Muscle of leg (tissue), 16 donors: ENCODE data around the gene ADAMTS12. TPM values are rescaled to one million over a fixed set of nuclear protein-coding genes. Genes with fewer than 3 reads are reported as not detected.

Experiments used
- DNase-seq: peaks from one replicate; pipeline ENCODE4 v3.0.0; 2013
- H3K27ac ChIP-seq: one replicate; pipeline ENCODE4 v1.5.1; 2013; ENCODE audit warnings: mild to moderate bottlenecking, low read length, control low read depth
- H3K27me3 ChIP-seq: one replicate; pipeline ENCODE4 v1.6.1; 2013; ENCODE audit warnings: low read length; ENCODE audit not compliant: control insufficient read depth, insufficient read depth
- H3K36me3 ChIP-seq: one replicate; pipeline ENCODE4 v1.6.1; 2013; ENCODE audit warnings: low read length; ENCODE audit not compliant: control insufficient read depth, insufficient read depth
- H3K4me1 ChIP-seq: one replicate; pipeline ENCODE4 v1.6.1; 2013; ENCODE audit warnings: low read length; ENCODE audit not compliant: control insufficient read depth, insufficient read depth
- H3K4me3 ChIP-seq: one replicate; pipeline ENCODE4 v1.5.1; 2013; ENCODE audit warnings: low read length, control low read depth
- H3K9me3 ChIP-seq: replicated peaks from 2 replicates; pipeline ENCODE4 v1.6.1; 2013; ENCODE audit warnings: low read depth, low read length; ENCODE audit not compliant: control insufficient read depth
- WGBS: methylation state at CpG from one replicate; pipeline ENCODE4 v1.1.5; 2013; ENCODE audit warnings: missing lambda C conversion rate; ENCODE audit not compliant: insufficient coverage; 5-methylcytosine and 5-hydroxymethylcytosine counted together
- long read RNA-seq, 11 donors: transcript quantifications; one replicate each; lab custom pipeline, GENCODE V29; 2026
- polyA plus RNA-seq, 8 donors: library from polyadenylated mRNA; unstranded; fragments of 120-200 nt; gene quantifications; one replicate each; pipeline versions ENCODE4 v1.2.1 to v1.2.3, GENCODE V29; 2013; ENCODE audit warnings: inconsistent platforms in 1 of 8, low replicate concordance in 1 of 8; ENCODE audit not compliant: insufficient read length in 8 of 8, insufficient read depth in 1 of 8
- total RNA-seq: library from RNA; stranded (reverse); fragments of 120-200 nt; gene quantifications from one replicate; pipeline ENCODE4 v1.2.4, GENCODE V29; 2013

Gene ADAMTS12
- total RNA-seq (23.9 TPM), polyA plus RNA-seq (10 to 100 TPM; 14.8 to 35.1 (median 22.7) TPM)
- long read RNA-seq, donor 1, partial matches to known transcripts, result 0 of 2 reads
- long read RNA-seq, donor 1, other reads (novel, unspliced or antisense), result 0 of 2 reads
- long read RNA-seq, donor 2, result 0 reads
- long read RNA-seq, donor 3, partial matches to known transcripts, result 0 of 1 reads
- long read RNA-seq, donor 3, other reads (novel, unspliced or antisense), result 0 of 1 reads
- long read RNA-seq, donor 4, result 0 reads
- long read RNA-seq, donor 5, partial matches to known transcripts, result 5 of 6 reads
- long read RNA-seq, donor 5, other reads (novel, unspliced or antisense), result 0 of 6 reads
- long read RNA-seq, donor 6, partial matches to known transcripts, result 0 of 3 reads
- long read RNA-seq, donor 6, other reads (novel, unspliced or antisense), result 0 of 3 reads
- long read RNA-seq, donor 7, partial matches to known transcripts, result 0 of 2 reads
- long read RNA-seq, donor 7, other reads (novel, unspliced or antisense), result 0 of 2 reads
- long read RNA-seq, donor 8, partial matches to known transcripts, result 5 of 9 reads
- long read RNA-seq, donor 8, other reads (novel, unspliced or antisense), result 0 of 9 reads
- long read RNA-seq, donor 9, partial matches to known transcripts, result 0 of 1 reads
- long read RNA-seq, donor 9, other reads (novel, unspliced or antisense), result 0 of 1 reads
- long read RNA-seq, donor 10, partial matches to known transcripts, result 0 of 3 reads
- long read RNA-seq, donor 10, other reads (novel, unspliced or antisense), result 0 of 3 reads
- long read RNA-seq, donor 11, partial matches to known transcripts, result 0 of 1 reads
- long read RNA-seq, donor 11, other reads (novel, unspliced or antisense), result 0 of 1 reads

- 0% methylated on average over 28 of the region's 45 CpGs for WGBS
- Histone ChIP-seq H3K36me3 (no peaks in the 10 kb centered on the region), H3K4me1 (peaks cover 13% of the 10 kb centered on the region), H3K9me3 (no peaks in the 10 kb centered on the region), H3K4me3 (peak within 1 kb of the TSS; percentile 55), H3K27me3 (peaks cover 6% of the 10 kb centered on the region), H3K27ac (peak within 1 kb of the TSS; percentile 80)
- DNase-seq, result peak; percentile 92
Measured at GRCh38 chr5:33891788-33892619, at the start of gene ADAMTS12. ADAMTS12 (minus strand) TSS chr5:33891990; CDS start chr5:33891856, 134 bp downstream.

- no CpG with 5 or more reads among the region's 5 CpGs for WGBS
- Histone ChIP-seq H3K27me3 (peaks cover 48% of the 10 kb centered on the region), H3K27ac (no peak overlapping the region)
Measured at GRCh38 chr5:33941090-33941489, 49.3 kb upstream of the ADAMTS12 start.

GRCh38 chr5:33939556-33940262 lies 47.9 kb upstream of the ADAMTS12 start:
- H3K36me3 ChIP-seq, result no peaks in the 10 kb centered on the region
- H3K4me1 ChIP-seq, result peaks cover 9% of the 10 kb centered on the region
- DNase-seq, result no peak
- 71% methylated on average over 1 of the region's 8 CpGs for WGBS
- no peak overlapping the region for H3K27ac ChIP-seq
- H3K9me3 ChIP-seq, result no peaks in the 10 kb centered on the region
- H3K27me3 ChIP-seq, result peaks cover 53% of the 10 kb centered on the region
- H3K4me3 ChIP-seq, result no peak overlapping the region

More at GRCh38 chr5:33941090-33941489, 49.3 kb upstream of the ADAMTS12 start:
- Histone ChIP-seq H3K4me3 (no peak overlapping the region), H3K36me3 (no peaks in the 10 kb centered on the region), H3K4me1 (peaks cover 8% of the 10 kb centered on the region), H3K9me3 (no peaks in the 10 kb centered on the region)
- DNase-seq, result no peak

DNA sequence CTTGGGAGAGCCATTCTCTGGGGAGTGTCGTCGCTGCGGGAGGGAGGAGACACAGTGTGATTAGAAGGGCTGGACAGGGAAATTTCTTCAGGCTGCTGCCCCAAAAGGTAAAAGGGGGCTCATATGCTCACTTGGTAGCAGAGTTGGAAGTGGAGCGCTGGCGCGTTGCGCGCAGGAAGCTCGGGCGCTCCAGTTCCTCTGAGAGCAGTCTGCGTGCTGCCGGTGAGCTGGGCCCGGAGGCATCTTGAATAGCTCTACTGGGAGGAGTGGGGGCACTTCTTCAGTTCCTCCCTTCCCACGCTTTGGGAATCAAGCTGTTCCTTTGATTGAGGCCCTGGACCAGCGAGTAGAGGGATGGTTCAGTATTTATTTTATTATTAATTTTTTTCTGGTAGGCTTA lies 47.1 kb upstream of the ADAMTS12 start:
- no peak for DNase-seq
- no peak overlapping the region for H3K27ac ChIP-seq

DNA sequence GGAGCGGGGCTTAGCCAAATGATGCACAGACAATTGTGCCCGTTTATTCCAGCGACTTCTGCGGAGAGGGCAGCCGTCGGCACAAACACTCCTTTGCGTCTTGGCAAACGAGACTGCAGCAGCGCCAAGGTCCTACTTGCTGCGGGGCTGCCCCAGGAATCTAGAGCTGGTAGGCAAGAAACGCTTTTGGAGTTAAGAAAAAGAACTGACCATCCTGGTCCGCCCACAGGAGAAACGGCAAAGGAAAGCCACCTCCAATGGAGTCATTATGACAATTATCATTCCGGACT lies 46.7 kb upstream of the ADAMTS12 start:
- Histone ChIP-seq H3K4me1 (peaks cover 9% of the 10 kb centered on the region), H3K9me3 (no peaks in the 10 kb centered on the region), H3K27me3 (peaks cover 53% of the 10 kb centered on the region), H3K4me3 (no peak overlapping the region), H3K36me3 (no peaks in the 10 kb centered on the region), H3K27ac (no peak overlapping the region)
- 36% methylated on average over 14 of the region's 14 CpGs for WGBS
- DNase-seq, result no peak

More for the DNA sequence above, 47.1 kb upstream of the ADAMTS12 start:
- no peaks in the 10 kb centered on the region for H3K9me3 ChIP-seq
- WGBS, result 19% methylated on average over 10 of the region's 15 CpGs
- H3K4me1 ChIP-seq, result peaks cover 9% of the 10 kb centered on the region
- H3K4me3 ChIP-seq, result no peak overlapping the region
- H3K27me3 ChIP-seq, result peaks cover 53% of the 10 kb centered on the region
- H3K36me3 ChIP-seq, result no peaks in the 10 kb centered on the region

DNA sequence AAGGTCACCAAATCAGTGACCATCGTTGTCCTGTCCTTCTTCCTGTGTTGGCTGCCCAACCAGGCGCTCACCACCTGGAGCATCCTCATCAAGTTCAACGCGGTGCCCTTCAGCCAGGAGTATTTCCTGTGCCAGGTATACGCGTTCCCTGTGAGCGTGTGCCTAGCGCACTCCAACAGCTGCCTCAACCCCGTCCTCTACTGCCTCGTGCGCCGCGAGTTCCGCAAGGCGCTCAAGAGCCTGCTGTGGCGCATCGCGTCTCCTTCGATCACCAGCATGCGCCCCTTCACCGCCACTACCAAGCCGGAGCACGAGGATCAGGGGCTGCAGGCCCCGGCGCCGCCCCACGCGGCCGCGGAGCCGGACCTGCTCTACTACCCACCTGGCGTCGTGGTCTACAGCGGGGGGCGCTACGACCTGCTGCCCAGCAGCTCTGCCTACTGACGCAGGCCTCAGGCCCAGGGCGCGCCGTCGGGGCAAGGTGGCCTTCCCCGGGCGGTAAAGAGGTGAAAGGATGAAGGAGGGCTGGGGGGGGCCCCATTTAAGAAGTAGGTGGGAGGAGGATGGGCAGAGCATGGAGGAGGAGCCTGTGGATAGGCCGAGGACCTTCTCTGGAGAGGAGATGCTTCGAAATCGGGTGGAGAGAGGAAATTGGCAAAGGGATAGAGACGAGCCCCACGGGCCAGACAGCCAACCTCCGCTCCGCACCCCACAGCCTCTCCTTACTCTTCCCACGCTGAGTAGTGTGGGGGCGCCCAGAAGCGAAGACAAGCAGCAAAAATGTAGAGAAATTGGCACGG lies 46.1 kb upstream of the ADAMTS12 start:
- H3K9me3 ChIP-seq, result no peaks in the 10 kb centered on the region
- no peak overlapping the region for H3K27ac ChIP-seq
- no peaks in the 10 kb centered on the region for H3K36me3 ChIP-seq
- peaks cover 53% of the 10 kb centered on the region for H3K27me3 ChIP-seq
- 32% methylated on average over 48 of the region's 54 CpGs for WGBS
- DNase-seq, result no peak
- H3K4me3 ChIP-seq, result no peak overlapping the region
- peaks cover 9% of the 10 kb centered on the region for H3K4me1 ChIP-seq

GRCh38 chr5:33937017-33937706 lies 45.4 kb upstream of the ADAMTS12 start:
- DNase-seq, result no peak
- no peak overlapping the region for H3K27ac ChIP-seq
- H3K4me3 ChIP-seq, result no peak overlapping the region
- WGBS, result 44% methylated on average over 53 of the region's 54 CpGs
- no peaks in the 10 kb centered on the region for H3K9me3 ChIP-seq
- peaks cover 49% of the 10 kb centered on the region for H3K27me3 ChIP-seq
- H3K4me1 ChIP-seq, result peaks cover 9% of the 10 kb centered on the region
- no peaks in the 10 kb centered on the region for H3K36me3 ChIP-seq

GRCh38 chr5:33936381-33937016 lies 44.7 kb upstream of the ADAMTS12 start, which contains the start of gene RXFP3:
RXFP3 (plus strand) TSS chr5:33936386; CDS start chr5:33936741, 355 bp downstream.
- 4% methylated on average over 45 of the region's 45 CpGs for WGBS

More at GRCh38 chr5:33936381-33937016, 44.7 kb upstream of the ADAMTS12 start, which contains the start of gene RXFP3:
- Histone ChIP-seq H3K27ac (no peak within 1 kb of the TSS), H3K4me3 (peak within 1 kb of the TSS; percentile 28), H3K36me3 (no peaks in the 10 kb centered on the region), H3K9me3 (no peaks in the 10 kb centered on the region), H3K4me1 (peaks cover 9% of the 10 kb centered on the region), H3K27me3 (peaks cover 44% of the 10 kb centered on the region)
- DNase-seq, result peak; percentile 29
